ENCODE results near the gene VAV1. TPM values are rescaled to one million over a fixed set of nuclear protein-coding genes. Genes with fewer than 3 reads are reported as not detected.

Gene VAV1, protein sequence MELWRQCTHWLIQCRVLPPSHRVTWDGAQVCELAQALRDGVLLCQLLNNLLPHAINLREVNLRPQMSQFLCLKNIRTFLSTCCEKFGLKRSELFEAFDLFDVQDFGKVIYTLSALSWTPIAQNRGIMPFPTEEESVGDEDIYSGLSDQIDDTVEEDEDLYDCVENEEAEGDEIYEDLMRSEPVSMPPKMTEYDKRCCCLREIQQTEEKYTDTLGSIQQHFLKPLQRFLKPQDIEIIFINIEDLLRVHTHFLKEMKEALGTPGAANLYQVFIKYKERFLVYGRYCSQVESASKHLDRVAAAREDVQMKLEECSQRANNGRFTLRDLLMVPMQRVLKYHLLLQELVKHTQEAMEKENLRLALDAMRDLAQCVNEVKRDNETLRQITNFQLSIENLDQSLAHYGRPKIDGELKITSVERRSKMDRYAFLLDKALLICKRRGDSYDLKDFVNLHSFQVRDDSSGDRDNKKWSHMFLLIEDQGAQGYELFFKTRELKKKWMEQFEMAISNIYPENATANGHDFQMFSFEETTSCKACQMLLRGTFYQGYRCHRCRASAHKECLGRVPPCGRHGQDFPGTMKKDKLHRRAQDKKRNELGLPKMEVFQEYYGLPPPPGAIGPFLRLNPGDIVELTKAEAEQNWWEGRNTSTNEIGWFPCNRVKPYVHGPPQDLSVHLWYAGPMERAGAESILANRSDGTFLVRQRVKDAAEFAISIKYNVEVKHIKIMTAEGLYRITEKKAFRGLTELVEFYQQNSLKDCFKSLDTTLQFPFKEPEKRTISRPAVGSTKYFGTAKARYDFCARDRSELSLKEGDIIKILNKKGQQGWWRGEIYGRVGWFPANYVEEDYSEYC
- total RNA-seq (10 to 100 TPM in 4 of 9 donors, 1 to 10 TPM in 5; 1.1 to 21.1 (median 9.6) TPM), polyA plus RNA-seq (10 to 100 TPM in 1 of 3 donors, 1 to 10 TPM in 2; 2.4 to 13.7 (median 4.7) TPM)
- long read RNA-seq, donor 1: 0 reads
- long read RNA-seq, donor 2: 0 reads
- long read RNA-seq, donor 3: 0 reads
- long read RNA-seq, donor 4, partial matches to known transcripts: 0 of 2 reads
- long read RNA-seq, donor 4, other reads (novel, unspliced or antisense): 1 of 2 reads
- long read RNA-seq, donor 5, transcript VAV1-210 (27 exons, 2,620 nt): major isoform, 12 of 13 reads
- long read RNA-seq, donor 5, partial matches to known transcripts: 0 of 13 reads
- long read RNA-seq, donor 5, other reads (novel, unspliced or antisense): 1 of 13 reads
- long read RNA-seq, donor 6, partial matches to known transcripts: 0 of 1 reads
- long read RNA-seq, donor 6, other reads (novel, unspliced or antisense): 0 of 1 reads
- long read RNA-seq, donor 7: 0 reads
- long read RNA-seq, donor 8: 0 reads
- long read RNA-seq, donor 9: 0 reads
- long read RNA-seq, donor 10: 0 reads

DNA sequence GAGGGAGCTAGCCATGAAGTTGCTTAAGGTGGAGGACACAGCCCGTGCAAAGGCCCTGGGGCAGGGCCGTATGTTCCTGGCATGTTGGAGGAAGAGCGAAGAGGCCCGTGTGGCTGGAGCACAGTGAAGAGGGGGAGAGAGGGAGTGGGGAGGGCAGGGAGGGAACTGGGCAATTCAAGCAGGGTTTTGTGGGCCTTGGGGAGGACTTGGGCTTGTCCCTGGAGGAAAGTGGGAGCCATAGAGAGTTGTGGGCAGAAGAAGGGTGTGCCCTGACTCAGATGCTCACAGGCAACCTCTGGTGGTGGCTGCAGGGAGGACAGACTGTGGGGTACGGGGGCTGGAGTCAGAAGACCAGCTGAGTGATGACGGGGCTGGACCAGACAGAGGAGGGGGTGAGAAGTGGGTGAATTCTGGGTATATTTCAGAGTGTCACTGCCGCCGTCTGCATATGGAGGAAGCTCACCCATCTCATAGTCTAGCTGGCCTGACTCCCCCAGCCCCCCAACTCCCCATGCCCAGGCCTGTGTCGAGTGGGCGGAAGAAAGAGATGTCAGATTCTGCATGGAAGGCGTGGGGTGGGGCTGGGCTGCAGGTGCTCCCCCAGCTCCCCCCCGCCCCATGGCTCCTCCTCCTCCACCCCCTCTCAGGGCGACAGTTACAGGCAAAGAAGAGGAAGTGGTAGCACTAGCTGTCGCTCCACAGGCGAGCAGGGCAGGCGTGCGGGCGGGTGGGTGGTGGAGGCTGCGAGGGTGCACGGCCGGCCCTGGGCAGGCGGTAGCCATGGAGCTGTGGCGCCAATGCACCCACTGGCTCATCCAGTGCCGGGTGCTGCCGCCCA is at the start of gene VAV1:
Gene VAV1 (plus strand): TSS at position 681 of the 838 bp plus-strand sequence. CDS start 100 bp downstream, at position 781.
- peak within 1 kb of the TSS in 1 of 4 donors; percentile 47 for H3K4me3 ChIP-seq
- WGBS, 4 donors: 53 to 70% (median 64%) methylated on average over 9 to 25 of the region's 25 CpGs
- peak in 3 of 7 donors; percentile 43 to 49 (median 45) for DNase-seq
- H3K9me3 ChIP-seq (replicated peaks in 1 of 3): no peaks in the 10 kb centered on the region
- H3K4me1 ChIP-seq (replicated peaks in 1 of 2): peaks cover 4 to 6% of the 10 kb centered on the region in 2 donors
- no peaks in the 10 kb centered on the region for H3K27me3 ChIP-seq
- H3K27ac ChIP-seq: peak within 1 kb of the TSS in 1 of 5 donors; percentile 64
- TF ChIP-seq CTCF (IDR thresholded peaks at IDR 0.05) (peak in 1 of 6 experiments; percentile 20), POLR2A (IDR thresholded peaks at IDR 0.05) (no peak)
- intact Hi-C loops (cut with DNase I): no loop called here
- no peaks in the 10 kb centered on the region for H3K36me3 ChIP-seq (replicated peaks in 1 of 2)

DNA sequence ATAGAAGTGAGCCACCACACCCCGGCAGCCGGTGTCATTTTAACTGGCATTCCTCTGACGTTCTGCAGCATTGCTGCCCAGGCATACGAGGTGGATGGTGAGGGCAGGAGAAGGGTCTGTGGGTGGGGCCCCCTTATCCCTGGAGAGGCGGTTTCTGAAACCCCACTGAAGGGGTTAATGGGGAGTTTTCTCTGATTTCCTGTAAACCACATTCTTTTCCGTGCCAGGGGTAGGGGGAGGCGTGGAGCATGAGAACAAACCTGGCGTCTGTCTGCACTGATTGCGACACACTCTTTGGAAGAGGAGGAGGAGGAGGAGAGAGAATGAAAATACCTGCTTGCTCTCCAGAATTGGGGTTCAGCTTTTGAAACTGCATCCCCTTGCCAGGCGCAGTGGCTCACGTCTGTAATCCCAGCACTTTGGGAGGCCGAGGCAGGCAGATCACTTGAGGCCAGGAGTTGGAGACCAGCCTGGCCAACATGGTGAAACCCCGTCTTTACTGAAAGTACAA is 49.3 kb upstream of the VAV1 start:
- Histone ChIP-seq H3K27me3 (no peaks in the 10 kb centered on the region), H3K9me3 (replicated peaks in 1 of 3) (no peaks in the 10 kb centered on the region), H3K36me3 (replicated peaks in 1 of 2) (peaks cover 0 to under 1% of the 10 kb centered on the region in 2 donors), H3K27ac (peak overlapping the region; percentile 53 to 92 (median 71)), H3K4me3 (peak overlapping the region in 1 of 4 donors; percentile 4), H3K4me1 (replicated peaks in 1 of 2) (peaks cover 44 to 54% of the 10 kb centered on the region in 2 donors)
- WGBS, 4 donors: 14 to 17% (median 15%) methylated on average over 13 of the region's 13 CpGs
- intact Hi-C loops (cut with DNase I): no loop called here
- TF ChIP-seq CTCF (IDR thresholded peaks at IDR 0.05) (no peak), POLR2A (IDR thresholded peaks at IDR 0.05) (peak in 1 of 2 donors; percentile 24)
- peak in 6 of 7 donors; percentile 77 to 89 (median 85) for DNase-seq

GRCh38 chr19:6723738-6724137 is 48.8 kb upstream of the VAV1 start:
- no peak overlapping the region for H3K4me3 ChIP-seq
- intact Hi-C loops (cut with DNase I): no loop called here
- H3K4me1 ChIP-seq (replicated peaks in 1 of 2): peaks cover 44 to 57% of the 10 kb centered on the region in 2 donors
- TF ChIP-seq CTCF (IDR thresholded peaks at IDR 0.05) (no peak), POLR2A (IDR thresholded peaks at IDR 0.05) (no peak)
- H3K9me3 ChIP-seq (replicated peaks in 1 of 3): no peaks in the 10 kb centered on the region
- WGBS, 4 donors: 43 to 51% (median 47%) methylated on average over 5 of the region's 5 CpGs
- peak overlapping the region in 4 of 5 donors; percentile 53 to 92 (median 67) for H3K27ac ChIP-seq
- no peaks in the 10 kb centered on the region for H3K27me3 ChIP-seq
- H3K36me3 ChIP-seq (replicated peaks in 1 of 2): no peaks in the 10 kb centered on the region
- peak in 1 of 7 donors; percentile 42 for DNase-seq
